Fibroblast of lung (primary cell): ENCODE measurements around the gene ST6GALNAC1. TPM values are rescaled to one million over a fixed set of nuclear protein-coding genes. Genes with fewer than 3 reads are reported as not detected.

ENCODE experiments used
- DNase-seq, 2 donors: peaks; one replicate each; pipeline versions ENCODE4 v3.0.0 to v3.0.0-alpha.2; 2010; ENCODE audit warnings: low read depth in 2 of 2
- H2AFZ ChIP-seq: 2 replicates; pipeline ENCODE4 v1.5.1; 2012; ENCODE audit warnings: low read length, control low read depth, inconsistent platforms
- H3K27ac ChIP-seq: 2 replicates; pipeline ENCODE4 v1.5.1; 2011; ENCODE audit warnings: low read length, control low read depth; ENCODE audit not compliant: insufficient read depth
- H3K27me3 ChIP-seq: 2 replicates; pipeline ENCODE4 v1.5.1; 2011; ENCODE audit warnings: mild to moderate bottlenecking, low read length; ENCODE audit not compliant: control insufficient read depth, insufficient read depth
- H3K36me3 ChIP-seq: 2 replicates; pipeline ENCODE4 v1.5.1; 2011; ENCODE audit warnings: low read length; ENCODE audit not compliant: control insufficient read depth, insufficient read depth
- H3K4me1 ChIP-seq: 2 replicates; pipeline ENCODE4 v1.5.1; 2011; ENCODE audit warnings: low read length; ENCODE audit not compliant: control insufficient read depth, insufficient read depth; ENCODE audit errors: extremely low read depth
- H3K4me2 ChIP-seq: 2 replicates; pipeline ENCODE4 v1.5.1; 2011; ENCODE audit warnings: low read length, control low read depth; ENCODE audit not compliant: insufficient read depth; ENCODE audit errors: extremely low read depth
- H3K4me3 ChIP-seq, 4 experiments: fragments of 200-600 bp in 1 of 4; sonication (generic) in 1 of 4; replicated peaks in 1 of 4; 2 replicates each; pipeline ENCODE4 v1.5.1; 2011 to 2016; ENCODE audit warnings: low read length in 4 of 4, low read depth in 3 of 4, mild to moderate bottlenecking in 3 of 4, control low read depth in 2 of 4, inconsistent platforms in 1 of 4, mixed read lengths in 1 of 4; ENCODE audit not compliant: insufficient read depth in 1 of 4; ENCODE audit errors: control extremely low read depth in 1 of 4
- H3K79me2 ChIP-seq: 2 replicates; pipeline ENCODE4 v1.5.1; 2012; ENCODE audit warnings: mild to moderate bottlenecking, low read length, inconsistent platforms; ENCODE audit not compliant: control insufficient read depth, insufficient read depth
- H3K9ac ChIP-seq: 2 replicates; pipeline ENCODE4 v1.5.1; 2011; ENCODE audit warnings: mild to moderate bottlenecking, low read length, control low read depth; ENCODE audit not compliant: insufficient read depth
- H3K9me3 ChIP-seq: 2 replicates; pipeline ENCODE4 v1.5.1; 2012; ENCODE audit warnings: low read depth, low read length; ENCODE audit not compliant: control insufficient read depth, insufficient read depth
- H4K20me1 ChIP-seq: 2 replicates; pipeline ENCODE4 v1.5.1; 2011; ENCODE audit warnings: low read length; ENCODE audit not compliant: control insufficient read depth, insufficient read depth; ENCODE audit errors: extremely low read depth
- EZH2 ChIP-seq: IDR thresholded peaks from 2 replicates; pipeline ENCODE4 v1.5.1; 2012; ENCODE audit warnings: low read length, control low read depth, mild to moderate bottlenecking; ENCODE audit errors: missing control alignments
- polyA plus RNA-seq, 2 donors: library from polyadenylated mRNA; depleted of rRNA in 1 of 2; stranded (reverse) in 1 of 2; unstranded in 1 of 2; fragments of >200 nt; gene quantifications; 2 replicates each; pipeline ENCODE4 v1.2.1, GENCODE V29; 2011 to 2012; ENCODE audit warnings: missing spikeins in 1 of 2
- total RNA-seq: library from RNA; depleted of rRNA; stranded (reverse); fragments of >200 nt; gene quantifications from 2 replicates; pipeline ENCODE4 v1.2.1, GENCODE V29; 2014
- TF ChIP-seq, protein P1 (sequence below), 2 donors: IDR thresholded peaks in 1 of 2; conservative IDR thresholded peaks in 1 of 2; 1 replicate in 1 of 2; 2 replicates in 1 of 2; pipeline ENCODE4 v1.5.1; 2011 to 2012; ENCODE audit warnings: low read length in 2 of 2, control low read depth in 1 of 2, inconsistent platforms in 1 of 2, low read depth in 1 of 2, mild to moderate bottlenecking in 1 of 2

Gene ST6GALNAC1
- total and polyA plus RNA-seq, 2 donors (not counting 1 experiment from before 2014, with no cell fraction given), result not detected

- no peaks in the 10 kb centered on the region for H3K27me3 ChIP-seq
- H3K4me1 ChIP-seq, result peaks cover 9% of the 10 kb centered on the region
Observed at GRCh38 chr17:76672892-76673291, 29.3 kb upstream of the ST6GALNAC1 start.

GRCh38 chr17:76672270-76672851 is 28.8 kb upstream of the ST6GALNAC1 start:
- Histone ChIP-seq H3K9ac (peak overlapping the region; percentile 23), H3K79me2 (no peaks in the 10 kb centered on the region), H3K4me3 (peak overlapping the region; percentile 63 to 93 (median 68)), H4K20me1 (no peaks in the 10 kb centered on the region), H3K36me3 (peaks cover 2% of the 10 kb centered on the region), H2AFZ (peak overlapping the region; percentile 61), H3K4me1 (peaks cover 9% of the 10 kb centered on the region), H3K27me3 (no peaks in the 10 kb centered on the region), H3K9me3 (no peaks in the 10 kb centered on the region), H3K27ac (peak overlapping the region; percentile 58), H3K4me2 (peak overlapping the region; percentile 88)
- no peak for TF ChIP-seq EZH2
- TF ChIP-seq, protein P1, sequence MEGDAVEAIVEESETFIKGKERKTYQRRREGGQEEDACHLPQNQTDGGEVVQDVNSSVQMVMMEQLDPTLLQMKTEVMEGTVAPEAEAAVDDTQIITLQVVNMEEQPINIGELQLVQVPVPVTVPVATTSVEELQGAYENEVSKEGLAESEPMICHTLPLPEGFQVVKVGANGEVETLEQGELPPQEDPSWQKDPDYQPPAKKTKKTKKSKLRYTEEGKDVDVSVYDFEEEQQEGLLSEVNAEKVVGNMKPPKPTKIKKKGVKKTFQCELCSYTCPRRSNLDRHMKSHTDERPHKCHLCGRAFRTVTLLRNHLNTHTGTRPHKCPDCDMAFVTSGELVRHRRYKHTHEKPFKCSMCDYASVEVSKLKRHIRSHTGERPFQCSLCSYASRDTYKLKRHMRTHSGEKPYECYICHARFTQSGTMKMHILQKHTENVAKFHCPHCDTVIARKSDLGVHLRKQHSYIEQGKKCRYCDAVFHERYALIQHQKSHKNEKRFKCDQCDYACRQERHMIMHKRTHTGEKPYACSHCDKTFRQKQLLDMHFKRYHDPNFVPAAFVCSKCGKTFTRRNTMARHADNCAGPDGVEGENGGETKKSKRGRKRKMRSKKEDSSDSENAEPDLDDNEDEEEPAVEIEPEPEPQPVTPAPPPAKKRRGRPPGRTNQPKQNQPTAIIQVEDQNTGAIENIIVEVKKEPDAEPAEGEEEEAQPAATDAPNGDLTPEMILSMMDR (conservative IDR thresholded peaks at IDR 0.05 in 1 of 2, IDR thresholded peaks at IDR 0.05 in 1 of 2; ENCODE audit: low read depth in 1 of 2, low read length in 2 of 2), result no peak
- no peak for DNase-seq

More at GRCh38 chr17:76672892-76673291, 29.3 kb upstream of the ST6GALNAC1 start:
- DNase-seq, result no peak
- Histone ChIP-seq H3K4me3 (no peak overlapping the region), H3K9me3 (no peaks in the 10 kb centered on the region), H3K36me3 (peaks cover 2% of the 10 kb centered on the region), H3K9ac (no peak overlapping the region), H2AFZ (no peak overlapping the region), H3K4me2 (no peak overlapping the region), H3K27ac (no peak overlapping the region), H3K79me2 (no peaks in the 10 kb centered on the region), H4K20me1 (no peaks in the 10 kb centered on the region)
- TF ChIP-seq EZH2, result no peak
- TF ChIP-seq, protein P1 (conservative IDR thresholded peaks at IDR 0.05 in 1 of 2, IDR thresholded peaks at IDR 0.05 in 1 of 2; ENCODE audit: low read depth in 1 of 2, low read length in 2 of 2), result no peak

DNA sequence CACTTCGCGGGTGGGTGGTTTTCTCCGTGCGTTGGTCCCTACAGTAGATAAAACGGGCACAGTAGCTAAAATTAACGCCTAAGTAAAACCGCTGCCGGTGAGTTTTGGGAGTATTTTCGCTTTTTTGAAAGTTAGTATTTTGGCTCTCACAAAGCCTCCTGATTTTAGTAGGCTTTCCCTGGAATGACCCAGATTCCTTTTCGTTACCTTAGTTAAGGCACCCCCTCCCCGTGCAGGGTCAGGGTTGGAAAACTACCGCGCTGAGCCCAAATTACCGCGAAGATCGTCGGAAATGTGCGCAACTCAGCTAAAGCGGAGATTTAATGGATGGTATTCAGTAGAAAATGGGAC is 28.3 kb upstream of the ST6GALNAC1 start:
- no peaks in the 10 kb centered on the region for H4K20me1 ChIP-seq
- peak overlapping the region; percentile 61 for H2AFZ ChIP-seq
- peaks cover 2% of the 10 kb centered on the region for H3K36me3 ChIP-seq
- peaks cover 9% of the 10 kb centered on the region for H3K4me1 ChIP-seq
- peak overlapping the region; percentile 63 to 93 (median 68) for H3K4me3 ChIP-seq
- H3K9me3 ChIP-seq, result no peaks in the 10 kb centered on the region
- no peaks in the 10 kb centered on the region for H3K79me2 ChIP-seq
- TF ChIP-seq, protein P1 (conservative IDR thresholded peaks at IDR 0.05 in 1 of 2, IDR thresholded peaks at IDR 0.05 in 1 of 2; ENCODE audit: low read depth in 1 of 2, low read length in 2 of 2), result no peak
- no peak for TF ChIP-seq EZH2
- no peaks in the 10 kb centered on the region for H3K27me3 ChIP-seq
- peak overlapping the region; percentile 23 for H3K9ac ChIP-seq
- DNase-seq, result no peak
- H3K4me2 ChIP-seq, result peak overlapping the region; percentile 88
- H3K27ac ChIP-seq, result peak overlapping the region; percentile 58
